Thyroid gland (tissue), 4 donors: ENCODE results near the gene FCRLB. TPM values are rescaled to one million over a fixed set of nuclear protein-coding genes. Genes with fewer than 3 reads are reported as not detected.
"Not testable (repeated sequence)": the region's sequence is repeated elsewhere in the genome, so short reads cannot be mapped to it uniquely, and the experiment has no call there.

Experiments
- DNase-seq, 2 donors: peaks; one replicate each; pipeline ENCODE4 v3.0.0-alpha.2; 2019
- H3K27ac ChIP-seq, 3 donors: fragments of 200-600 bp; sonication (generic); 1 replicate in 2 of 3; 2 replicates in 1 of 3; pipeline ENCODE4 v1.5.1; 2016 to 2019; ENCODE audit warnings: mild to moderate bottlenecking in 1 of 3, moderate library complexity in 1 of 3
- H3K27me3 ChIP-seq: fragments of 200-600 bp; sonication (generic); one replicate; pipeline ENCODE4 v1.5.1; 2019
- H3K36me3 ChIP-seq, 2 donors: fragments of 200-600 bp; sonication (generic); one replicate each; pipeline ENCODE4 v1.5.1; 2016 to 2019
- H3K4me1 ChIP-seq, 2 donors: fragments of 200-600 bp; sonication (generic); one replicate each; pipeline ENCODE4 v1.5.1; 2017 to 2019
- H3K4me3 ChIP-seq, 3 donors: fragments of 200-600 bp; sonication (generic); replicated peaks in 1 of 3; 1 replicate in 2 of 3; 2 replicates in 1 of 3; pipeline ENCODE4 v1.5.1; 2016; ENCODE audit warnings: mild to moderate bottlenecking in 1 of 3
- H3K9me3 ChIP-seq: fragments of 200-600 bp; sonication (generic); one replicate; pipeline ENCODE4 v1.5.1; 2017
- POLR2A ChIP-seq, 2 donors: fragments of 450-650 bp; IDR thresholded peaks; one replicate each; pipeline ENCODE4 v1.6.1; 2017; ENCODE audit warnings: antibody characterized with exemption in 2 of 2, mild to moderate bottlenecking in 2 of 2, moderate library complexity in 1 of 2
- WGBS, 2 donors: methylation state at CpG; one replicate each; pipeline ENCODE4 v1.1.5; 2017; 5-methylcytosine and 5-hydroxymethylcytosine counted together
- intact Hi-C: fragments of 100-400 bp; cut with DNase I; formaldehyde crosslinking; loops from one replicate; pipeline ENCODE4 v1.15.1; 2023
- total RNA-seq, 4 donors: library from RNA; depleted of rRNA; stranded (reverse); fragments of >200 nt; gene quantifications; one replicate each; pipeline ENCODE4 v1.2.3, GENCODE V29; 2016
- TF ChIP-seq, protein P1 (sequence below), 6 experiments: fragments of 200-600 bp in 3 of 6; fragments of 450-650 bp in 3 of 6; sonication (generic) in 3 of 6; IDR thresholded peaks; one replicate each; pipeline ENCODE4 v1.5.1; 2016 to 2019; ENCODE audit warnings: antibody characterized with exemption in 6 of 6, mild to moderate bottlenecking in 2 of 6, inconsistent platforms in 1 of 6, moderate library complexity in 1 of 6

Gene FCRLB
- total RNA-seq, 4 donors from 2014 or later, result 0.67 to 2.4 (median 0.89) TPM; not detected in 1

DNA sequence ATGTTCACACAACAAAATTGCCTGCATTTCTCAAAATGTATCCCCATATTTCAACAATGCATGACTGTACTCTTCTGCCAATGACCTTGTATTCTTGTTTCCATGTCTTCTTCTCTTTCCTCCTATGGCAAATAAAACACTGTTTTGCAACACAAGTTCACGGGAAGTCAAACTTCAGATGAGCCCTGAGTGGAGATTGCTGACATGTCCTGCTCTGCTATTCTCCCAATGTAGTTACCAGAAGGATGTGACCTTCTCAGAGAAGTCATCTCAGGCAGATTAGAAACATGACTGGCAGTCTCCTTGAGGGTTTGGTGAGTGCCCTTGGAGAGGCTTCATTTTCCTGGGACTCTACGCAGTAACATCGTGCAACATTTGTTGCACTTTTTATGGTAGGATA is 42.8 kb upstream of the FCRLB start:
- intact Hi-C loops, result no loop called here
- WGBS, 2 donors, result 91 to 97% methylated on average over 3 of the region's 3 CpGs
- Histone ChIP-seq H3K27me3 (no peaks in the 10 kb centered on the region), H3K27ac (no peak overlapping the region), H3K4me1 (no peaks in the 10 kb centered on the region), H3K9me3 (no peaks in the 10 kb centered on the region), H3K4me3 (no peak overlapping the region), H3K36me3 (no peaks in the 10 kb centered on the region)
- no peak for DNase-seq
- TF ChIP-seq POLR2A (IDR thresholded peaks at IDR 0.05), result no peak
- TF ChIP-seq, protein P1, sequence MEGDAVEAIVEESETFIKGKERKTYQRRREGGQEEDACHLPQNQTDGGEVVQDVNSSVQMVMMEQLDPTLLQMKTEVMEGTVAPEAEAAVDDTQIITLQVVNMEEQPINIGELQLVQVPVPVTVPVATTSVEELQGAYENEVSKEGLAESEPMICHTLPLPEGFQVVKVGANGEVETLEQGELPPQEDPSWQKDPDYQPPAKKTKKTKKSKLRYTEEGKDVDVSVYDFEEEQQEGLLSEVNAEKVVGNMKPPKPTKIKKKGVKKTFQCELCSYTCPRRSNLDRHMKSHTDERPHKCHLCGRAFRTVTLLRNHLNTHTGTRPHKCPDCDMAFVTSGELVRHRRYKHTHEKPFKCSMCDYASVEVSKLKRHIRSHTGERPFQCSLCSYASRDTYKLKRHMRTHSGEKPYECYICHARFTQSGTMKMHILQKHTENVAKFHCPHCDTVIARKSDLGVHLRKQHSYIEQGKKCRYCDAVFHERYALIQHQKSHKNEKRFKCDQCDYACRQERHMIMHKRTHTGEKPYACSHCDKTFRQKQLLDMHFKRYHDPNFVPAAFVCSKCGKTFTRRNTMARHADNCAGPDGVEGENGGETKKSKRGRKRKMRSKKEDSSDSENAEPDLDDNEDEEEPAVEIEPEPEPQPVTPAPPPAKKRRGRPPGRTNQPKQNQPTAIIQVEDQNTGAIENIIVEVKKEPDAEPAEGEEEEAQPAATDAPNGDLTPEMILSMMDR (IDR thresholded peaks at IDR 0.05), result no peak

DNA sequence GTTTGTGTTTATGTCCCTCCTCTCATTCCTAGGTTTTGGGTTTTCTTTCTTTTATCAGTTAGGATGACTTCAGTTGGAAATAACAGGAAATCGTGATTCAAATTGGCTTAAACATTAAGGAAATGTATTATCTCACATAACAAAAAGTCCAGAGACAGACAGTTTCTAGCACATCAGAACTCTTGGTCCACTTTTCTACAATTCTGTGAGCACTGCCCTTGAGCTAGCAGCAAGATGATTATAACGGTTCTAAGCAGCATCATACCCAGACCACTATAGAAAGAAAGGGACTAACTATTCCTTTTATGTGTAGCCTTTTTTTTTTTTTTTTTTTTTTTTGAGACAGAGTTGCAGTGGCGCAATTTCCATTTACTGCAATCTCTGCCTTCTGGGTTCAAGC is 39.5 kb upstream of the FCRLB start:
- Histone ChIP-seq H3K36me3 (no peaks in the 10 kb centered on the region), H3K4me3 (no peak overlapping the region), H3K9me3 (no peaks in the 10 kb centered on the region), H3K27me3 (no peaks in the 10 kb centered on the region), H3K4me1 (no peaks in the 10 kb centered on the region), H3K27ac (no peak overlapping the region)
- DNase-seq, result no peak
- TF ChIP-seq, protein P1 (IDR thresholded peaks at IDR 0.05), result no peak
- TF ChIP-seq POLR2A (IDR thresholded peaks at IDR 0.05), result no peak
- intact Hi-C loops, result no loop called here
- WGBS, 2 donors, result 86 to 90% methylated on average over 3 of the region's 3 CpGs

DNA sequence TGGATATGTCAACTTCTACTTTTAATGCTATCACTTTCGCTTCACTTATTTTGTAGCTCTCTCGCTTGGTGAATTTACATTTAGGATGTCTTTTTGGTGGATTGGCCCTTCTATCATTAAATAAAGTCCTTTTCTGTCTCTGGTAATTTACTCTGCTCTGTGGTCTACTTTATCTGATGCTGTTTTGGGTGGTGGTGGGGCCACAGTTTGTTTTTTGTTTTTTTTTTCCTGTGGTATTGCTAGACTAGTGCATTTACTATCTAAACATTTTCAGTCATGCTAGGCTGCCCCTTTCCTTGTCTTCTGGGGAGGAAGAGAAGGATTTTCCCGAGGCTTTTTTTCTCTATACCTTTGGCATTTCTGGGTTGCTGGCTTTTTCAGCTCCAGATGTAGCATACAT is 32.4 kb upstream of the FCRLB start:
- intact Hi-C loops, result no loop called here
- no peaks in the 10 kb centered on the region for H3K4me1 ChIP-seq
- 62 to 70% methylated on average over 3 of the region's 3 CpGs for WGBS, 2 donors

DNA sequence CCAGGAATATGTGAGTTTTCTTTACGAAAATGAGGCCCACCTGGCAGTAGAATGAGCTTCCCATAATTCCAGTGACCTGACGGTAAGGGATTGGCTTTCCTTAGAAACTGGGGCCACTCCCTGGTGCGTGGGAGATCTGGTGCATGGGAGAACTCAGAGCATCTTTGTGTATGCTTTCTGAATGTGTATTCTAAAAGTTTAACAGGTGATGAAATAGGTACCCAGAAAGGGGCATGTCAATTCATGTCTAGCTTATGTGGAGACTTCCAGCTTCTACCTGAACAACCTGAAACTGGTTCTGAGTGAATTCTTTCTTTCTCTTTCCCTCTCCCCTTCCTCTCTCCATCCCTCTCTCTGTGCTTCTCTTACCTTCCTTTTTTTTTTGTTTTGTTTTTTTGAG is 29.5 kb upstream of the FCRLB start:
- TF ChIP-seq, protein P1 (IDR thresholded peaks at IDR 0.05), result no peak
- TF ChIP-seq POLR2A (IDR thresholded peaks at IDR 0.05), result no peak
- WGBS, 2 donors, result 69 to 75% methylated on average over 3 of the region's 3 CpGs
- Histone ChIP-seq H3K4me3 (no peak overlapping the region), H3K27ac (no peak overlapping the region), H3K27me3 (no peaks in the 10 kb centered on the region), H3K36me3 (no peaks in the 10 kb centered on the region), H3K9me3 (no peaks in the 10 kb centered on the region), H3K4me1 (no peaks in the 10 kb centered on the region)
- no peak for DNase-seq
- intact Hi-C loops, result no loop called here

More for the DNA sequence above, 32.4 kb upstream of the FCRLB start:
- Histone ChIP-seq H3K27me3 (no peaks in the 10 kb centered on the region), H3K4me3 (no peak overlapping the region), H3K36me3 (no peaks in the 10 kb centered on the region), H3K9me3 (no peaks in the 10 kb centered on the region), H3K27ac (no peak overlapping the region)
- no peak for DNase-seq
- TF ChIP-seq, protein P1 (IDR thresholded peaks at IDR 0.05), result no peak
- TF ChIP-seq POLR2A (IDR thresholded peaks at IDR 0.05), result no peak

DNA sequence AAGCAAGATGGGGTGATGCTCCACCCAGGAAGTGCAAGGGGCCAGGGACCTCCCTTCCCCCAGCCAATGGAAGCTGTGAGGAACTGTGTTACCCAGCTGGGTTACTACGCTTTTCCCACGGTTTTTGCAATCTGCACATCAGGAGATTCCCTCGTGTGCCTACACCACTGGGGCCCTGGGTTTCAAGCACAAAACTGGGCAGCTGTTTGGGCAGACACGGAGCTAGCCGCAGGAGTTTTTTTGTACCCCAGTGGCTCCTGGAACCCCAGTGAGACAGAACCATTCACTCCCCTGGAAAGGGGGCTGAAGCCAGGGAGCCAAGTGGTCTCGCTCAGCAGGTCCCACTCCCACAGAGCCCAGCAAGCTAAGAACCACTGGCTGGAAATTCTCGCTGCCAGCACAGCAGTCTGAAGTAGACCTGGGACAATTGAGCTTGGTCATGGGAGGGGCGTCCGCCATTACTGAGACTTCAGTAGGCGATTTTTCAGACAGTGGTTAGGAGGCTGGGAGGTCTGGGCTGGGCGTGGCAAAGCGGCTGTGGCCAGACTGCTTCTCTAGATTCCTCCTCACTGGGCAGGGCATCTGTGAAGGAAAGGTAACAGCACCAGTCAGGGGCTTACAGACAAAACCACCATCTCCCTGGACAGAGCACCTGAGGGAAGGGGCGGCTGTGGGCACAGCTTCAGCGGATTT is 28.2 kb upstream of the FCRLB start:
- H3K4me1 ChIP-seq, H3K27ac ChIP-seq, intact Hi-C loops, H3K27me3 ChIP-seq, H3K4me3 ChIP-seq, H3K36me3 ChIP-seq, DNase-seq, H3K9me3 ChIP-seq: not testable (repeated sequence)
- 83 to 85% methylated on average over 12 to 14 of the region's 14 CpGs for WGBS, 2 donors

DNA sequence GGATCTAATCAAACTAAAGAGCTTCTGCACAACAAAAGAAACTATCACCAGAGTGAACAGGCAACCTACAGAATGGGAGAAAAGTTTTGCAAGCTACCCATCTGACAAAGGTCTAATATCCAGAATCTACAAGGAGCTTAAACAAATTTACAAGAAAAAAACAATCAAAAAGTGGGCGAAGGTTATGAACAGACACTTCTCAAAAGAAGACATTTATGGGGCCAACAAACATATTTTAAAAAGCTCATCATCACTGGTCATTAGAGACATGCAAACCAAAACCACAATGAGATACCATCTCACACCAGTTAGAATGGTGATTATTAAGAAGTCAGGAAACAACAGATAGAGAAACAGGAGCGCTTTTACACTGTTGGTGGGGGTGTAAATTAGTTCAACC is 23.0 kb upstream of the FCRLB start:
- DNase-seq, intact Hi-C loops, H3K4me3 ChIP-seq, H3K9me3 ChIP-seq, H3K27me3 ChIP-seq, H3K27ac ChIP-seq, H3K4me1 ChIP-seq, H3K36me3 ChIP-seq: not testable (repeated sequence)
- 93 to 94% methylated on average over 2 of the region's 2 CpGs for WGBS, 2 donors
